Activated T-helper 2 cell treated with anti-CD3 and anti-CD28 coated beads, Interferon-gamma antibody, Interleukin-2, Interleukin-4, amounts not matched to agents 10 μg/mL and 5 μg/mL and 100 μg/mL, durations not matched to agents 14 hours and 24 hours and 36 hours (primary cell): ENCODE results near the gene KCNAB1. TPM values are rescaled to one million over a fixed set of nuclear protein-coding genes. Genes with fewer than 3 reads are reported as not detected.

ENCODE experiments used
- DNase-seq: peaks from one replicate; pipeline ENCODE4 v3.0.0; 2021; ENCODE audit warnings: low spot score
- H3K27ac Mint-ChIP-seq: one replicate; pipeline ENCODE4 v1.8.0; 2021; ENCODE audit warnings: mixed read lengths
- H3K27me3 Mint-ChIP-seq: one replicate; pipeline ENCODE4 v1.8.0; 2021; ENCODE audit warnings: low read depth, mixed read lengths
- H3K36me3 Mint-ChIP-seq: one replicate; pipeline ENCODE4 v1.8.0; 2021; ENCODE audit warnings: low read depth, mixed read lengths
- H3K4me1 Mint-ChIP-seq: one replicate; pipeline ENCODE4 v1.8.0; 2021; ENCODE audit warnings: low read depth, mixed read lengths
- H3K4me3 Mint-ChIP-seq: one replicate; pipeline ENCODE4 v1.8.0; 2021; ENCODE audit warnings: low read depth, mild to moderate bottlenecking, moderate library complexity, mixed read lengths
- H3K9me3 Mint-ChIP-seq: one replicate; pipeline ENCODE4 v1.8.0; 2021; ENCODE audit warnings: mixed read lengths
- intact Hi-C: fragments of 100-400 bp; cut with micrococcal nuclease; formaldehyde crosslinking; loops from one replicate; pipeline ENCODE4 v1.15.1; 2023
- total RNA-seq: library from RNA; stranded (reverse); gene quantifications from 2 replicates; pipeline ENCODE4 v1.2.3, GENCODE V29; 2022

Gene KCNAB1
- total RNA-seq, 1 donor from 2014 or later, result not detected

DNA sequence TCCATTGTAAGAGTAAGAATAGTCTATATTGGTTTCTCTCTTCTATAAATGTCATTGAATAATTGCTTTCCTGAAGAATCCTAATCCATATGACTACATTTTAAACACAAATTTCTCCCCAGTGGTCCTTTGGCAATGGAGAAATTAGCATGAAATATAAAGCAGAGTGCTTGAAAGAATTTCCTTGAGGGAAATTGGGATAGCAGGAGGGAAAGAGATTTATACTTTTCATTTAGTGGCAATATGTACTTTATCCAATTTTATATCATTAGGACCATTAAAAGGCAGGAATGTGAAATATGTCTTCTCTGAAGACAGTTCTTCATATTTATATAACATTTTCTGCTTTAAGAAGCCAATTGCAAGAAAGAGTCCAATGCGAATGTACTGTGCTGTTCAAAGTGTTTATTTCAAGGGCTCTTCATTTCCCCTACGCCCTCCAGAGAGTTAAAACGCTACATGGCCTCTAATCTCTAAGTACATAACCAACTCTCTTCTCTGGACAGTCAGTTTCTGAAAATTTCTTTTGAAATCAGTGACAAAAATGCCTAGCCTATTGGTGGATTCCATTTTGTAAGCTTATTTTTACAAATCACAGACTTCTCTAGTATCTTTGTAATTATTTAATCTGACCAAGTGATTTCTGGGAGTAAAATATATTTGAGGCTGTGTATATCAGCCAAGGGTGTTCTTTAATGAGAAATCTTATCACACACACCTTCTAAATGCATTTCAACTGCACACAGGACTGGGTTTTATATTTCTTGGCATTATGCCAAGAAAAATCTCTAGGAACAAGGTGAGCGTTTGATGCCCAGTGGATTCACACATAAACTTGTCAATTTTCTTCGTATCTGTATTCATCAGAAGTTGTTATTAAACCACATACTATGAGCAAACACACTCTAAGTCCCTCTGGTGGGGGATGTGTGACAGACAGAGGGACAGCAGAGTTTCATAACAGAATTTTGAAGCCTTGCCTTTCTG, 51.2 kb downstream of the KCNAB1 start:
- no peaks in the 10 kb centered on the region for H3K36me3 Mint-ChIP-seq
- no peaks in the 10 kb centered on the region for H3K9me3 Mint-ChIP-seq
- intact Hi-C loops, result no loop called here
- peaks cover 2% of the 10 kb centered on the region for H3K27me3 Mint-ChIP-seq
- no peak overlapping the region for H3K4me3 Mint-ChIP-seq
- H3K27ac Mint-ChIP-seq, result no peak overlapping the region
- no peaks in the 10 kb centered on the region for H3K4me1 Mint-ChIP-seq
- DNase-seq, result no peak

DNA sequence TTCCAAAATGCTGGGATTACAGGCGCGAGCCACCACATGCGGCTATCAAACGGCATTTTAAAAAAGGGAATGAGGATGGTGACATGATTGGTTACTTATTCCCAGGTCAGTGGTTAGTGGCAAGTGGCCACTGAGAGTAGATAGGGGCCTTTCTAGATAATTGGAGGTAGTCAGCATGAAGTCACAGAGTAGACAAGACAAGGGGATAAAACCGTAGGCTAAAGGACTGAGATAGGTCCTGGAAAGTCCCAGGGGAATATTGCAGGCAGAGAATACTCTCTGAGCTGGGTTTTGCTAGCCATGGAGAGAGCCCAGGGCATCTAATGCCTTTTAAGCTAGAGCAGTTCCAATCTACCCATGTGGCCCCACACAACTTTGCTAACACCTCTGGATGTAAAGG, 52.2 kb downstream of the KCNAB1 start:
- H3K4me1 Mint-ChIP-seq, result no peaks in the 10 kb centered on the region
- no peak overlapping the region for H3K27ac Mint-ChIP-seq
- no peaks in the 10 kb centered on the region for H3K9me3 Mint-ChIP-seq
- no peak for DNase-seq
- H3K27me3 Mint-ChIP-seq, result peaks cover 2% of the 10 kb centered on the region
- no peaks in the 10 kb centered on the region for H3K36me3 Mint-ChIP-seq
- intact Hi-C loops, result no loop called here
- no peak overlapping the region for H3K4me3 Mint-ChIP-seq

DNA sequence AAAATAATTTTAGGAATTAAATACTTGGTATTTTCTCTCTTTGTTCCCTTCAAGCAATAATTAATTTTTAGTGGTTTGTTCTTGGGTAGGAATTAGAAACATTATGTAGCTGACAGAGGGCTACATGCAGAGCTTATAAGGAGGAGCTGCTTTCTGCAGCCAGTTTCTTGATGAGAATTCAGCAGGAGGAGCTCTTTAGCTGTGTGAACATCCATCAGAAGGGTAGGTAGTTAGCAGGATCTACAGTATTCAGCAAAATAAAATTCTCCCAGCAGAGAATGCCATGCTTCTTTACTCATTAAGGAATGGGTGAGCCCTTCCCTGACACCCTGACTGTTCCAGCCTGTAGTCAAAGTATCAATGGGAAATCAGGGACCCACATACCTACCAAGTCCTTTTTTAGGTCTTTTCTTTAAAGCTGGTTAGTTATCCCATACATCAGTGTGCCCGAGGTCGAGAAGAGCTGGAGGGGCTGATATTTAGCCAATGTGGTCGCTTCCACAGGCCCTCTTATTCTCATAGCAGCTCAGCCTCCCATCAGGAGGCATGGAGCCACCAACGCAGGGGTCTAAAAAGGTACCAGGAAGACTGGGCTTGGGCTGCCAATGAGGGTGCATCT, 54.0 kb downstream of the KCNAB1 start:
- no peak for DNase-seq
- H3K27ac Mint-ChIP-seq, result no peak overlapping the region
- H3K4me3 Mint-ChIP-seq, result no peak overlapping the region
- no peaks in the 10 kb centered on the region for H3K4me1 Mint-ChIP-seq
- no peaks in the 10 kb centered on the region for H3K36me3 Mint-ChIP-seq
- intact Hi-C loops, result no loop called here
- H3K9me3 Mint-ChIP-seq, result no peaks in the 10 kb centered on the region
- H3K27me3 Mint-ChIP-seq, result peaks cover 2% of the 10 kb centered on the region

DNA sequence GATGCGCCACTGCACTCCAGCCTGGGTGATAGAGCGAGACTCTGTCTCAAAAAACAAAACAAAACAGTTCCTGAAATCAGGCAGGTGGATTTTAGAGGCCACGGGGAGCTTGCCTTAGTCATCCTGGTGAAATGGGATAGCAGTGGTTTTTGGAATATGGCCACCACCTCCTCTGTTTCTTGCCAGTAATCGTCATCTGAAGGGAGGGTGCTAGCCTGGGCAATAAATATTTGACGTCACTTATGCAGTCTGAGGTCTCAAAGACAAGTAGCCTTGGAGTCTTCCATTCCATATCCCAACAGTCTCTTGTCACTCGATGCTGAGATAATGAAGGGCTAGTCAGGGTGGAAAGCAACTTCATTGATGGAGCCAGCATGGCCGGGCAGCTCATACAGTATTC, 55.2 kb downstream of the KCNAB1 start:
- no peaks in the 10 kb centered on the region for H3K4me1 Mint-ChIP-seq
- no peaks in the 10 kb centered on the region for H3K9me3 Mint-ChIP-seq
- H3K27me3 Mint-ChIP-seq, result no peaks in the 10 kb centered on the region
- intact Hi-C loops, result no loop called here
- no peaks in the 10 kb centered on the region for H3K36me3 Mint-ChIP-seq
- DNase-seq, result no peak
- no peak overlapping the region for H3K27ac Mint-ChIP-seq
- H3K4me3 Mint-ChIP-seq, result no peak overlapping the region

DNA sequence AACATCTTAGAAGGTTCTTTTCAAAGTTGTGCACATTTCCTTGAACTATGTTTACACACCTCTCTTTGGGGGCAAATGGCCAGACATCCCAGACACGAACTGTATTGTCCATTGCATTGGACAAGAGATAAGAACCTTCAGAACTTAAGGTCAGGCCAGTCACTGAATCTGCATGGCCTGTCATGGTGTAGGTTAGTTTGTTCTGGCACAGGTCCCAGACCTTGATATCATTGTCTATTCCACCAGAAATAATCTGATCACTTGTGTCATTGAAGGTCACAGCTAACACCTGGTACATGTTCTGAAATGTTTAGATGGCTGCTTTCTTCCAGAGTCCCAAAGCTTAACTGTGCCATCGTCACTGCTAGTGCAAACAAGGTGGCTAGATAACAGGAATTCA, 55.7 kb downstream of the KCNAB1 start:
- Mint-ChIP-seq H3K9me3 (no peaks in the 10 kb centered on the region), H3K4me3 (no peak overlapping the region), H3K4me1 (no peaks in the 10 kb centered on the region), H3K27ac (no peak overlapping the region), H3K27me3 (peaks cover under 1% of the 10 kb centered on the region), H3K36me3 (no peaks in the 10 kb centered on the region)
- DNase-seq, result no peak
- intact Hi-C loops, result no loop called here

DNA sequence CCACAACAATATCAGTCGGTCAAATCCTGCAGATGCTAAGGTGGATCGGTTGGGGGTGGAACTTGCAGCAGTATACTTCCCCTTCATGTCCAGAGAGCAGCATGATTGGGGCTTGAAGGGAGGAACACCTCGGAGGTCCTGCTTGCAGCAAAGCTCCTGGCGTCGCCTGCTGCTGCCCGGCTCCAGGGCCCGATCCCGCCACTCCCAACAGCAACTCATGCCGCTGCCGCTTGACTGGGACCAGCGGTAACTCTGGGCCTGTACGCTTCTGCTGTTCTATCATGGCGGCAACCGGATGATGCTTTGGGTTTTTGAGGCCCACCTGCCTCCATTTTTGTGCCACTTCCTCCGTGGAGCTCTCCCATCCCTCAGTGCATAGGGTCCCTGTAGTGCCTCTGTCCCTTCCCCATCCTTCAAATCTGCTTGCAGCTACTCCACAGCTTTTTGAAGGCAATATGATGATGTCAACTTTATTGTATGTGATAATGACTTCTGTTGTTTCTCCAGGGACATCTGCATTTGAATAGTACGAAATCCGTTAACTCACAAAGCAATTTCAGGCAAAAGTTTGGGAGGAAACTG, 56.3 kb downstream of the KCNAB1 start:
- intact Hi-C loops, result no loop called here
- no peaks in the 10 kb centered on the region for H3K36me3 Mint-ChIP-seq
- H3K27ac Mint-ChIP-seq, result no peak overlapping the region
- H3K4me1 Mint-ChIP-seq, result no peaks in the 10 kb centered on the region
- peaks cover 2% of the 10 kb centered on the region for H3K27me3 Mint-ChIP-seq
- no peak overlapping the region for H3K4me3 Mint-ChIP-seq
- DNase-seq, result no peak
- no peaks in the 10 kb centered on the region for H3K9me3 Mint-ChIP-seq

DNA sequence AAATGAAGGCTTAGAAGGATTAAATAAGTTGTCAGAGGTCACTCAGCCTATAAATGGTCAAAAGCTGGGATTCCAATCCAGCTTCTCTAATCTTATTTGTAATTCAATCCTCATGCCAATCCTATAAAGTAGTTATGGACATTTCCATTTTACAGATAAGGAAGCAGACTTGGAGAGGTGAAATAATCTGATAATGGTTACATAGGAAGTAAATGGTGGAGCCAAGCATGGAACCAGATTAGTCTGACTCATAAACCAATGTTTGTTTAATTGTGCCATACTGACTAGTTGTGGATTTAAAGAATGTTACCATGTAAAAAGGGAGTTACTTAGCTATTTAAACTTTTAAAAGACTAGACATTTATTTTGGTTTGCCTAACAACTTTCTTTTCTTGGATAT, 59.7 kb downstream of the KCNAB1 start:
- intact Hi-C loops, result no loop called here
- H3K27me3 Mint-ChIP-seq, result peaks cover 2% of the 10 kb centered on the region

DNA sequence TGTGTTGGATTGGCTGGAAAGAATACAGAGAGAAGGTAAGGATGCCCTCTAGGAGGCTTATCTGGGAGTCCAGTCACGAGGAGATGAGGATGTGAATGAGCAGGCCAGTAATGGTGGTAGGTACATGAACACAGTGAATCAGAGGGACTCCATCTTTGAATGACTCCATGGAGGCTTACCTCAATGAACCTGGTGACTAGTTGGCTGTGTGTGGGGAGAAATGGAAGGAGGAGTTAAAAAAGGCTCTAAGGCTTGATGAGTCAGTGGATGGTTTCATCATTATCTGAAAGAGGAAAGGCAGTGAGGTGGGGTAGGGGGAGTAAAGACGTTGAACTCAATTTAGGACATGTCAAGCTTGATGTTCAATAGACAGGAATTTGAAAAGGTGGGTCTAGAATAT, 61.1 kb downstream of the KCNAB1 start:
- no peak for DNase-seq
- Mint-ChIP-seq H3K4me1 (no peaks in the 10 kb centered on the region), H3K36me3 (no peaks in the 10 kb centered on the region), H3K27me3 (peaks cover 5% of the 10 kb centered on the region), H3K4me3 (no peak overlapping the region), H3K27ac (no peak overlapping the region), H3K9me3 (no peaks in the 10 kb centered on the region)
- intact Hi-C loops, result no loop called here

More for the DNA sequence above, 59.7 kb downstream of the KCNAB1 start:
- H3K27ac Mint-ChIP-seq, result no peak overlapping the region
- DNase-seq, result no peak
- H3K9me3 Mint-ChIP-seq, result no peaks in the 10 kb centered on the region
- no peaks in the 10 kb centered on the region for H3K36me3 Mint-ChIP-seq
- no peak overlapping the region for H3K4me3 Mint-ChIP-seq
- H3K4me1 Mint-ChIP-seq, result no peaks in the 10 kb centered on the region

DNA sequence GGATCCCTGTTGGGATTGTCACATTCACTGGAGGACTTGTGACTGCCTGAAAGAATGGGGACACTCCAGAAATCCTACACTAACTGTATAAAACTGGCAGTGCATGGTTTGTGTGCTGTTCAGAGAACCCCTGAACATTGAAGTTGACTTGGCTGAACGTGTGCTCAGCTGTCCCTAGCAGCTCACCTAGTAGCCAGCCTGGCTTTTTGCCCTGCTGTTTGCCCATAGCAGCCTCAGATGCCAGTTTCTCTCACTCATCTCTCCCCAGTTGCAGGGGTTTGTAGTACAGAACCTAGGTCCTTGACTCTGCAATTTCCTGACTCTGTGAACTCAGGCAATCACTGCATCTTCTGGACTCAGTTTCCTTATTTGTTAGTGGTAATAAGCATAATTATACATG, 63.0 kb downstream of the KCNAB1 start:
- intact Hi-C loops, result no loop called here
- Mint-ChIP-seq H3K27me3 (peaks cover 13% of the 10 kb centered on the region), H3K36me3 (no peaks in the 10 kb centered on the region), H3K4me1 (no peaks in the 10 kb centered on the region), H3K4me3 (no peak overlapping the region), H3K27ac (no peak overlapping the region), H3K9me3 (no peaks in the 10 kb centered on the region)
- no peak for DNase-seq

DNA sequence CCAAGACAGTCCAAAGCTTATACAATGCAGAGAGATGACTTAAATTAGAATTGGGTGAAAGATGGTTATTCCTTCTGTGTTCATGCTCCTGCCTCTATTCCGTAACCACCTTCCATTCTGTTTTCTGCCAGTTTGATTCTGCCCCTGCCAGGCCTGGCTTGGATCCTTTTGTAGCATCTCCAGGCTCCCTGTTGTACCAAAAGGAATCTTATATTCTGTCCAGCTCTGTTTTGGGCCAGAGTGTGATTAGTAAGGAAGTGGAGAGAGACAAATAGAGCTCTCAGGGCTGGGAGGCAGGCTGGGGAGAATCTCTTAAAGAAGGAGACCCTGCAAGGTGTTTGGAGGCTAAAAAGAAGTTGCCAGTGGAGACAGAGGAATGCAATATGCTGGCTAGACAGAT, 63.8 kb downstream of the KCNAB1 start:
- no peaks in the 10 kb centered on the region for H3K9me3 Mint-ChIP-seq
- H3K27me3 Mint-ChIP-seq, result peaks cover 17% of the 10 kb centered on the region
- no peak for DNase-seq
- intact Hi-C loops, result no loop called here
- no peaks in the 10 kb centered on the region for H3K36me3 Mint-ChIP-seq
- H3K4me3 Mint-ChIP-seq, result no peak overlapping the region
- H3K4me1 Mint-ChIP-seq, result no peaks in the 10 kb centered on the region
- H3K27ac Mint-ChIP-seq, result no peak overlapping the region

DNA sequence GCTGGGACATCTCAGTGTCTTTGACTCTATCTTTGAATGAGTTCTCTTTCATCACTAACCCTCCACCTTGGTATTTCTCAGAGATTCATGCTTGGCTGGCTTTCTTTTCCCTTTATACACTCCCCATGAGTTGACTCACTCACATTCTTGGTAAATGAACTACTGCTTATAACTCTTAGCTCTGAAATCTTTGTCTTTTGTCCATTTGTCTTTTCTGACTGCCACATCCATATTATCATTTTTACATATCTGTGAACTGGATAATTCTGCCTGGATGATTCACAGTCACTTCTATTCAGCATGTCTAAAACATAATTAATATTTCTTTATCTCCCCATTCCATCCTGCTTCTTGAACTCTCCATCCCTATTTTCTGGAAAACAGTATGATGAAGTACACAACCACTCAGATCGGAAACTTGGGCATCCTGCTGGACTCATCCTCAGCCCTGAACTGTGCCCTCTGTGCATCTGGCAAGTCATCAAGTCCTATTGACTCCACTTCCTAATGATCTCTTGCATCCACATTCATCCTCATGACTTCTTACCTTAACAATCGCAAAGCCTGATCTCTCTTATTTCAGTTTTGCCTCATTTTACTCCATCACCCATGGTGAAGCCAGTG, 66.9 kb downstream of the KCNAB1 start:
- H3K27me3 Mint-ChIP-seq, result peaks cover 19% of the 10 kb centered on the region
- H3K4me3 Mint-ChIP-seq, result no peak overlapping the region
- H3K4me1 Mint-ChIP-seq, result no peaks in the 10 kb centered on the region
- H3K36me3 Mint-ChIP-seq, result no peaks in the 10 kb centered on the region
- no peaks in the 10 kb centered on the region for H3K9me3 Mint-ChIP-seq
- no peak overlapping the region for H3K27ac Mint-ChIP-seq
- DNase-seq, result no peak
- intact Hi-C loops, result no loop called here

DNA sequence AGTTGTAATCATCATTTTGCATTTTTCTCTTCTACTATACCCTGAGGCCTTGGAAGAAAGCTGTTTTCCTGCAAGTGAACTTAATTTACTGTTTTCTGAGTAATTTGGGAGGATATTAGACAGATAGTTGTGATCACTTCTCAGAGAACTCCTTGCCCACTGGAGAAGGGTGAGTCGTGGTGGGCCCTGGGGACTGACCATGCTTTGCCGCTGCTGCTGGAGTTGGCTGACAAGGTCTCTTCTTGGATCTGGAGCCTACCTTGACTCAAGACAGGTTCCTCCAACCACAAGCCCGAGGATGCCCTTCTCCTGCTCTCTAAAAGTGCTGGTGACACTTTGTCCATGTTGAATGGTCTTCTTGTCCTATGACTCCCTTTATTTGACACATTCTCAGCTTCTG, 68.4 kb downstream of the KCNAB1 start:
- Mint-ChIP-seq H3K36me3 (no peaks in the 10 kb centered on the region), H3K4me1 (no peaks in the 10 kb centered on the region), H3K27me3 (peaks cover 20% of the 10 kb centered on the region), H3K9me3 (no peaks in the 10 kb centered on the region), H3K27ac (no peak overlapping the region), H3K4me3 (no peak overlapping the region)
- DNase-seq, result no peak
- intact Hi-C loops, result no loop called here

DNA sequence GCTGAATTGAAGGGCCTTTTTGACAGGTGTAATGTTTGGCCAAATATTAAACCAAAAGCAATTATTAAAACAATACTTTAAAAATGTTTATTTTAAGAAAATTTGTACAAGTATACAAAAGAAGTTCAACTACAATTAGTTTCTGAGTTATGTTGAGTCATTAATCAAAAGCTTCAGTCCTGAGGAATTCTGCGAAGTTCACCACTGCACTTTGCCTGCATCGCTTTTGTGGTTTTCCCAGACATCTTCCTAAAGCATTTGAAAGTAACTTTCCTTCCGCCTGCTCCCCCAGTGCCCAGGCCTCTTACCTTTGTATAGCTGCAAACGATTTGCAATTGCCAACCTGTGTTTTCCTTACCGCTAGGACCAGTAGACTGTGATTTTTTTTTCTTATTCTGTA, 69.5 kb downstream of the KCNAB1 start:
- Mint-ChIP-seq H3K27me3 (peaks cover 20% of the 10 kb centered on the region), H3K4me1 (no peaks in the 10 kb centered on the region), H3K27ac (no peak overlapping the region), H3K36me3 (no peaks in the 10 kb centered on the region), H3K9me3 (no peaks in the 10 kb centered on the region), H3K4me3 (no peak overlapping the region)
- DNase-seq, result no peak
- intact Hi-C loops, result no loop called here
